Measurements from ENCODE around the gene POU6F2.

Gene POU6F2

GRCh38 chr7:39415091-39415787, 437.5 kb downstream of the POU6F2 start:
- DNase-seq, result no peak

GRCh38 chr7:39416866-39417265, 439.2 kb downstream of the POU6F2 start:
- DNase-seq, result no peak

- no peak for DNase-seq
Measured at GRCh38 chr7:39417642-39418041, 439.9 kb downstream of the POU6F2 start.

GRCh38 chr7:39421251-39421650, 443.5 kb downstream of the POU6F2 start:
- DNase-seq, result no peak

GRCh38 chr7:39421661-39422060, 444.0 kb downstream of the POU6F2 start:
- DNase-seq, result no peak

- no peak for DNase-seq
Measured at GRCh38 chr7:39428221-39428620, 450.5 kb downstream of the POU6F2 start.

- DNase-seq, result no peak
Measured at GRCh38 chr7:39429421-39429820, 451.7 kb downstream of the POU6F2 start.

- no peak for DNase-seq
Measured at GRCh38 chr7:39430441-39430840, 452.7 kb downstream of the POU6F2 start.

- DNase-seq, result no peak
Measured at GRCh38 chr7:39430909-39431641, 453.4 kb downstream of the POU6F2 start.

- no peak for DNase-seq
Measured at GRCh38 chr7:39432368-39432767, 454.7 kb downstream of the POU6F2 start.

GRCh38 chr7:39432807-39433416, 455.2 kb downstream of the POU6F2 start:
- DNase-seq, result no peak

GRCh38 chr7:39433550-39433949, 455.8 kb downstream of the POU6F2 start:
- no peak for DNase-seq

- DNase-seq, result no peak
Measured at GRCh38 chr7:39434012-39434411, 456.3 kb downstream of the POU6F2 start.

GRCh38 chr7:39446546-39446945, 468.8 kb downstream of the POU6F2 start:
- no peak for DNase-seq

- no peak for DNase-seq
Measured at GRCh38 chr7:39451901-39452300, 474.2 kb downstream of the POU6F2 start.

- DNase-seq, result peak; percentile 58 to 66
Measured at GRCh38 chr7:39453743-39454355, 476.1 kb downstream of the POU6F2 start.

GRCh38 chr7:39458061-39458745, 480.5 kb downstream of the POU6F2 start:
- DNase-seq, result no peak

GRCh38 chr7:39459636-39460035, 481.9 kb downstream of the POU6F2 start:
- no peak for DNase-seq

- DNase-seq, result no peak
Measured at GRCh38 chr7:39460486-39460885, 482.8 kb downstream of the POU6F2 start.

- DNase-seq, result no peak
Measured at GRCh38 chr7:39461263-39461820, 483.6 kb downstream of the POU6F2 start.

- no peak for DNase-seq
Measured at GRCh38 chr7:39463252-39463651, 485.5 kb downstream of the POU6F2 start.

GRCh38 chr7:39464350-39465054, 486.8 kb downstream of the POU6F2 start:
- DNase-seq, result no peak

Measured in activated T-cell treated with anti-CD3 and anti-CD28 coated beads, Interleukin-2, amount 50 U/mL, for 48 hours (primary cell).